ENCODE results near the gene NME1. TPM values are rescaled to one million over a fixed set of nuclear protein-coding genes. Genes with fewer than 3 reads are reported as not detected.

Gene NME1
- total and polyA plus RNA-seq, 9 of the 15 experiments (the other 6 are each of a cell fraction or from before 2014, with no cell fraction given), result 449 to 1,588 (median 604) TPM

DNA sequence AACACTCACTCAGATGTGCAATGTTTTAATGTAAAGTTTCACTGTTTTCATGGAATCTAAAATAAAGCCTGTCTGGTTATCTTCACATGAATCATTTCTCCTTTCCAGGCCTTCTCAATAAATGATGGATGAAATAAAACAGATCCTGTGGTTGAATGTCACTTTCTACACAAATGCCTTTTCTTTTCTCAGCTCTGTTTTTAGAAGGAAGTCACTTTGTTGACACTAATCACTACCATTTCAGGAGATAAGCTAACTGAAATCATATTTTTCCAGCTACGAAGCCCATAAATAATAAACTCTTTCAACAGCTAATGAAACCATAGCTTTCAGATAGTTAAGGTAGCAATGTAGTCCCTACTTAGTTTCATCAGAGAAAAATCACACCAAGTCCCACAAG is 30.8 kb downstream of the NME1 start:
- ATAC-seq, result no peak
- peaks cover 63% of the 10 kb centered on the region for H3K36me3 ChIP-seq (ENCODE audit: control insufficient read depth, insufficient read depth, low read length)
- H3K9me3 ChIP-seq (replicated peaks; ENCODE audit: control insufficient read depth, insufficient read depth, low read depth, low read length), result no peaks in the 10 kb centered on the region
- POLR2A ChIA-PET, result no interaction called here
- DNase-seq (ENCODE audit: extremely low read depth in 1 of 4, low spot score in 3 of 4), result no peak
- no peaks in the 10 kb centered on the region for H3K9me1 ChIP-seq (ENCODE audit: control insufficient read depth, insufficient read depth, low read length)
- H3K9ac ChIP-seq (ENCODE audit: insufficient read depth in 1 of 2, low read depth in 2 of 2, low read length in 2 of 2), result no peak overlapping the region
- H3K79me2 ChIP-seq (ENCODE audit: control insufficient read depth, insufficient read depth, low read length), result no peaks in the 10 kb centered on the region
- H3K4me2 ChIP-seq (ENCODE audit: insufficient read depth, low read length), result no peak overlapping the region
- no peak for FAIRE-seq
- H3K4me1 ChIP-seq (replicated peaks in 1 of 2; ENCODE audit: control insufficient read depth in 2 of 2, insufficient read depth in 2 of 2, low read length in 2 of 2), result no peaks in the 10 kb centered on the region
- BruUV-seq (replicated peaks), result no TSS peak
- 87% methylated on average over 1 of the region's 1 CpG for WGBS (ENCODE audit: insufficient coverage, low coverage, missing lambda C conversion rate)
- in situ Hi-C loops (cut with MboI) (no loop called here), intact Hi-C loops (cut with micrococcal nuclease) (no loop called here)
- no peak overlapping the region for H2AFZ ChIP-seq (ENCODE audit: low read depth, low read length)
- H3K4me3 ChIP-seq, result no peak overlapping the region
- CTCF ChIA-PET (ENCODE audit: low intra/inter-chr PET ratio), result no interaction called here
- no peaks in the 10 kb centered on the region for H4K20me1 ChIP-seq (replicated peaks; ENCODE audit: control insufficient read depth, insufficient read depth, low read length)
- no peak overlapping the region for H3K27ac ChIP-seq (ENCODE audit: extremely low read depth, low read depth, low read length)
- no peaks in the 10 kb centered on the region for H3K27me3 ChIP-seq (ENCODE audit: control insufficient read depth in 2 of 2, insufficient read depth in 2 of 2, low read length in 2 of 2)
- TF ChIP-seq LARP7 (IDR thresholded peaks at IDR 0.05), result no peak
- no peak for TF ChIP-seq PTBP1 (IDR thresholded peaks at IDR 0.05; ENCODE audit: low read depth, low read length)
- no peak for TF ChIP-seq ETV1 (tag; conservative IDR thresholded peaks at IDR 0.05; ENCODE audit: low read depth)
- TF ChIP-seq, protein P1, sequence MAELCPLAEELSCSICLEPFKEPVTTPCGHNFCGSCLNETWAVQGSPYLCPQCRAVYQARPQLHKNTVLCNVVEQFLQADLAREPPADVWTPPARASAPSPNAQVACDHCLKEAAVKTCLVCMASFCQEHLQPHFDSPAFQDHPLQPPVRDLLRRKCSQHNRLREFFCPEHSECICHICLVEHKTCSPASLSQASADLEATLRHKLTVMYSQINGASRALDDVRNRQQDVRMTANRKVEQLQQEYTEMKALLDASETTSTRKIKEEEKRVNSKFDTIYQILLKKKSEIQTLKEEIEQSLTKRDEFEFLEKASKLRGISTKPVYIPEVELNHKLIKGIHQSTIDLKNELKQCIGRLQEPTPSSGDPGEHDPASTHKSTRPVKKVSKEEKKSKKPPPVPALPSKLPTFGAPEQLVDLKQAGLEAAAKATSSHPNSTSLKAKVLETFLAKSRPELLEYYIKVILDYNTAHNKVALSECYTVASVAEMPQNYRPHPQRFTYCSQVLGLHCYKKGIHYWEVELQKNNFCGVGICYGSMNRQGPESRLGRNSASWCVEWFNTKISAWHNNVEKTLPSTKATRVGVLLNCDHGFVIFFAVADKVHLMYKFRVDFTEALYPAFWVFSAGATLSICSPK (IDR thresholded peaks at IDR 0.05; ENCODE audit: borderline replicate concordance), result no peak
- no peak for TF ChIP-seq PPARD (CRISPR knock-in tag; IDR thresholded peaks at IDR 0.05)
- TF ChIP-seq ZNF57 (CRISPR knock-in tag; IDR thresholded peaks at IDR 0.05), result no peak
- TF ChIP-seq NFRKB (IDR thresholded peaks at IDR 0.05; ENCODE audit: low read depth), result no peak
- no peak for TF ChIP-seq TFAP4 (CRISPR knock-in tag; IDR thresholded peaks at IDR 0.05; ENCODE audit: borderline replicate concordance)
- no peak for TF ChIP-seq NONO (IDR thresholded peaks at IDR 0.05; ENCODE audit: low read depth in 2 of 2, low read length in 1 of 2)
- no peak for TF ChIP-seq YBX1 (IDR thresholded peaks at IDR 0.05)

Data from K562 (cell line).